Dendritic cell treated with granulocyte-macrophage colony-stimulating factor and Interleukin-4, amounts not matched to agents 40 ng/mL and 50 ng/mL, for 4 days (primary cell): ENCODE data around the gene ETF1.

ENCODE experiments used
- H3K27ac Mint-ChIP-seq: one replicate; pipeline ENCODE4 v1.8.0; 2022; ENCODE audit warnings: mild to moderate bottlenecking, mixed read lengths
- H3K27me3 Mint-ChIP-seq: one replicate; pipeline ENCODE4 v1.8.0; 2022; ENCODE audit warnings: mild to moderate bottlenecking, mixed read lengths
- H3K36me3 Mint-ChIP-seq: one replicate; pipeline ENCODE4 v1.8.0; 2022; ENCODE audit warnings: low read depth, mixed read lengths
- H3K4me1 Mint-ChIP-seq: one replicate; pipeline ENCODE4 v1.8.0; 2022; ENCODE audit warnings: low read depth, mixed read lengths
- H3K4me3 Mint-ChIP-seq: one replicate; pipeline ENCODE4 v1.8.0; 2022; ENCODE audit warnings: mild to moderate bottlenecking, moderate library complexity, mixed read lengths
- H3K9me3 Mint-ChIP-seq: one replicate; pipeline ENCODE4 v1.8.0; 2022; ENCODE audit warnings: mixed read lengths
- intact Hi-C: fragments of 100-400 bp; cut with micrococcal nuclease; formaldehyde crosslinking; loops from one replicate; pipeline ENCODE4 v1.15.0; 2022

Gene ETF1

DNA sequence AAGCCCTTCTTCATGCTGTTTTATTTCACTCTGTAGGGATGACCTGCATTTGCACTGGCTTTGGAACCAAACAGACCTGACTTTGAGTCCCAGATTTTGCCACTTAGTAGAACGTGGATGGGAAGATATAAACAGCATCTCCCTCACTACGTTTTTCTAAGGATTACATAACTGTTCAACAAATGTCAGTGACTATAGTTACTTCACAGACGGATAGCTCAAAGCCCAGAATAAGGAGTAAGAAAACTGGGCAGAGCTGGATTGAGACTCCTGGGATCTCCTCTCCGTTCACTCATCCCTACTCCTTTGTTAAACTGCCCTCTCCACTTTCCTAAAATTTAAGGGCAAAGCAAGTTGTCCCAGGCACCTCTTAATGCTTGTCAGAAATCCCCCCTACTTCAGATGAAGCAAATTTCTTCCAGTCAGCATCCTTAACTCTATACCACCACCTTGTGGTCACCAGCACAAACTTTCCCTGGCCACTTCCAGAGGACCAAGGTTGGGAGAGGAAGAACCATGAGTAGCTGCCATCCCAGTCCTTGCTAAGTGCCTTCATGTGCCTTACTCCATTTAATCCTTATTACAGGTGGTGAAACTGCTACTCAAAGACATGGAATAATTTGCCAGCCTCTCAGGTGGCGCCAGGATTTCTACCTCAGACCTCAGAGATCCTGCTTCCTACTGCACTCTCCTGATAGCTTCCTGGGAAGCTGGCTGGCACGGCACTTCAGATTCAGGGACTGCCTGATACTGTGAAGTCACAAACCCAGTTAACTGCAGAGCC lies 39.4 kb downstream of the ETF1 start:
- Mint-ChIP-seq H3K36me3 (peaks cover 29% of the 10 kb centered on the region), H3K9me3 (no peaks in the 10 kb centered on the region), H3K27me3 (no peaks in the 10 kb centered on the region), H3K4me3 (no peak overlapping the region), H3K4me1 (no peaks in the 10 kb centered on the region), H3K27ac (no peak overlapping the region)
- intact Hi-C loops = loop anchor here (1.0 kb wide), 2 partner anchors 39 to 53 kb away; no protein-coding TSS in a partner anchor

GRCh38 chr5:138502521-138502920 lies 40.5 kb downstream of the ETF1 start:
- peaks cover 17% of the 10 kb centered on the region for H3K36me3 Mint-ChIP-seq
- no peaks in the 10 kb centered on the region for H3K9me3 Mint-ChIP-seq
- intact Hi-C loops = no loop called here

DNA sequence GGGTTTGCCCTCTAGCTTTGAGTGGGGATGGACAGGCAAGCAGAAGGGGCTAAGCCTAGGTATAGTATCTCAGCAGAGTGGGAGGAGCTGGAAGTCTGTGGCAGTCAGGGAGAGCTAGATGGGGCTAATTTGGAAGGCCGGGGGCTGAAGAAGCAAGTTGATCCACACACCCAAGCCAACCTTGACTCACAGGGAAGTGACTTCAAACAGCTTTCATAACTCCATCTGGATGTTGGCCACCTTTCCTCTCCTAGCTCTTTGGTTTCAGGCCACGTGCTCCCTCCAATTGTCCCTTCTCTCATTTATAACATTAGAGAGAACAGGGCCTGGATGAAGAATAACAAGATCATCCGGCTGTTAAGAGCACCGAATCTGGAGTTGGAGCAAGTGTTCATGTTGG lies 40.9 kb downstream of the ETF1 start:
- H3K9me3 Mint-ChIP-seq = no peaks in the 10 kb centered on the region
- no peaks in the 10 kb centered on the region for H3K27me3 Mint-ChIP-seq
- H3K4me3 Mint-ChIP-seq = no peak overlapping the region
- peaks cover 13% of the 10 kb centered on the region for H3K36me3 Mint-ChIP-seq
- no peak overlapping the region for H3K27ac Mint-ChIP-seq
- H3K4me1 Mint-ChIP-seq = no peaks in the 10 kb centered on the region
- intact Hi-C loops = no loop called here

More at GRCh38 chr5:138502521-138502920, 40.5 kb downstream of the ETF1 start:
- Mint-ChIP-seq H3K27ac (no peak overlapping the region), H3K27me3 (no peaks in the 10 kb centered on the region), H3K4me1 (no peaks in the 10 kb centered on the region), H3K4me3 (no peak overlapping the region)

DNA sequence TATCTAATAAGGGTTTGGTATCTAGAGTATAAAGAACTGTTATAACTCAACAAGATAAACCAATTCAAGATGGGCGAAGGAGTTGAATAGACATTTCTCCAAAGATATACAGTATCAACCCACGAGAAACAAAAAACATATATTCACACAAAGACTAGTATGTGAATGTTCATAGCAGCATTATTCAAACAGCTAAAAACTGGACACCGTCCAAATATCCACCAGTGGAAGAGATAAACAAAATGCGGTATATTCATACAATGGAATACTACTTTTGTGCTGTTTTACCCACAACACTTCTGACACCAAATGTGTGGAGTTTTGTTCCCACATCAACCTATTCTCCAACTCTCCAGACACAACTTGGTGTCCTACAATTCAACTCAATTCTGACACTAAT lies 44.7 kb downstream of the ETF1 start:
- no peaks in the 10 kb centered on the region for H3K9me3 Mint-ChIP-seq
- no peaks in the 10 kb centered on the region for H3K36me3 Mint-ChIP-seq
- no peak overlapping the region for H3K4me3 Mint-ChIP-seq
- peaks cover 15% of the 10 kb centered on the region for H3K27me3 Mint-ChIP-seq
- no peaks in the 10 kb centered on the region for H3K4me1 Mint-ChIP-seq
- intact Hi-C loops = no loop called here
- no peak overlapping the region for H3K27ac Mint-ChIP-seq

DNA sequence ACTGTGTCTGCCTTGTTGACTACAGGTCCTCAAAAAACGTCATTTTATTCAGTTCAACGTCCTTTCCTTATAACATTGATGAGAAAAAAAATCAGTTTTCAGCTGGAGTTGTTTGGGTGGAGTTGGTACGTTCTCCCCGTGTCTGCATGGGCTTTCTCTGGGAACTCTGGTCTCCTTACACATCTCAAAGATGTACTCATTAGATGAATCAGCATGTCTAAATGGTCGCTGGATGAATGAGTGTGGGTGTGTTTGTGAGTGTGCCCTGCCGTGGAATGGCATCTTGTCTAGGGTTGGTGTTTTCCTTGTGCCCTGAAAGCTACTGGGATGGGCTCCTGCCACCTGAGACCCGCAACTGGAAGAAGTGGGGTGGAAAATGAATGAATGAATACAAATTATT lies 47.7 kb downstream of the ETF1 start:
- Mint-ChIP-seq H3K36me3 (no peaks in the 10 kb centered on the region), H3K9me3 (no peaks in the 10 kb centered on the region), H3K4me3 (no peak overlapping the region), H3K27ac (no peak overlapping the region), H3K27me3 (peaks cover 38% of the 10 kb centered on the region), H3K4me1 (peaks cover 17% of the 10 kb centered on the region)
- intact Hi-C loops = no loop called here

GRCh38 chr5:138492560-138493045 lies 50.4 kb downstream of the ETF1 start:
- H3K27me3 Mint-ChIP-seq = peaks cover 49% of the 10 kb centered on the region
- H3K4me1 Mint-ChIP-seq = peaks cover 38% of the 10 kb centered on the region
- H3K4me3 Mint-ChIP-seq = peak overlapping the region; percentile 90
- peak overlapping the region; percentile 54 for H3K27ac Mint-ChIP-seq
- H3K36me3 Mint-ChIP-seq = no peaks in the 10 kb centered on the region
- no peaks in the 10 kb centered on the region for H3K9me3 Mint-ChIP-seq
- intact Hi-C loops = loop anchor here (1.0 kb wide), 1 partner anchor 27 kb away; the partner anchor contains the start of gene EGR1

- Mint-ChIP-seq H3K4me1 (peaks cover 44% of the 10 kb centered on the region), H3K4me3 (peak overlapping the region; percentile 90), H3K27me3 (peaks cover 49% of the 10 kb centered on the region), H3K9me3 (no peaks in the 10 kb centered on the region), H3K27ac (peak overlapping the region; percentile 54), H3K36me3 (no peaks in the 10 kb centered on the region)
- intact Hi-C loops = loop anchor here (1.0 kb wide), 1 partner anchor 27 kb away; the partner anchor contains the start of gene EGR1
These were observed 51.1 kb downstream of the ETF1 start for GRCh38 chr5:138491669-138492559.

- no peaks in the 10 kb centered on the region for H3K9me3 Mint-ChIP-seq
- H3K27me3 Mint-ChIP-seq = peaks cover 49% of the 10 kb centered on the region
- H3K4me1 Mint-ChIP-seq = peaks cover 50% of the 10 kb centered on the region
- intact Hi-C loops = no loop called here
- H3K36me3 Mint-ChIP-seq = no peaks in the 10 kb centered on the region
- no peak overlapping the region for H3K27ac Mint-ChIP-seq
- peak overlapping the region; percentile 48 for H3K4me3 Mint-ChIP-seq
These were observed 51.8 kb downstream of the ETF1 start for GRCh38 chr5:138491284-138491648.

DNA sequence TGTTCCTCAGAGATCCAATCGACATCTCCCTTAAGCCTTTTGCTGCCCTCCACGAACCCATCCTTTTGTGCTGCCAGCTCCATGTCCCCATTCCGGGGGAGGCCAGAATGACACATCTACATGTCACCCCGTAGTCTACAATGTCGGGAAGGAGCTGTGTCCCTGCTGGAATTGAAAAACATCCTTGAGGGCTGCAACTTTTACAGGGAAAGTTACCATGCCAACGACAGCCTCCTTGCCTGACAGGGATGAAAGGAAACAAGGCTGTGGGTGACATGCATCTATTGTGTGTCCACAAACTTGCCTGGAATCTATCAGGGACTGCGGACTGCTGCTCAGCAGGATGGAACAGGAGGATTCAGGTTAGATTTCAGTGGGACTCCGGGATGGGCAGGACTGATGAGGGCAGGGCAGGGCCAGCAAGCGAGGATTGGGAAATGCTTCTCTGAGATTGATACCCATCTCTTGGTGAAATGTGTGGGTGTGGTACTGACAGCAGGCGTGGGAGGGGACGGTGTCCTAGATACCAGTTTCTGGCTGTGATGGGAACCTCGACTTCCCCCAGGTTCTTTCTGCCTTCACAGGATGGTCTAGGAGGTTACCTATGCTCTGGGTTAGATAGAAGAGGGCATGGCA lies 52.3 kb downstream of the ETF1 start:
- no peak overlapping the region for H3K27ac Mint-ChIP-seq
- intact Hi-C loops = no loop called here
- no peaks in the 10 kb centered on the region for H3K36me3 Mint-ChIP-seq
- no peaks in the 10 kb centered on the region for H3K9me3 Mint-ChIP-seq
- peaks cover 47% of the 10 kb centered on the region for H3K27me3 Mint-ChIP-seq
- peak overlapping the region; percentile 48 for H3K4me3 Mint-ChIP-seq
- H3K4me1 Mint-ChIP-seq = peaks cover 50% of the 10 kb centered on the region

GRCh38 chr5:138489683-138490061 lies 53.4 kb downstream of the ETF1 start:
- Mint-ChIP-seq H3K27ac (no peak overlapping the region), H3K9me3 (no peaks in the 10 kb centered on the region), H3K4me1 (peaks cover 50% of the 10 kb centered on the region), H3K27me3 (peaks cover 43% of the 10 kb centered on the region), H3K4me3 (no peak overlapping the region), H3K36me3 (no peaks in the 10 kb centered on the region)
- intact Hi-C loops = no loop called here

DNA sequence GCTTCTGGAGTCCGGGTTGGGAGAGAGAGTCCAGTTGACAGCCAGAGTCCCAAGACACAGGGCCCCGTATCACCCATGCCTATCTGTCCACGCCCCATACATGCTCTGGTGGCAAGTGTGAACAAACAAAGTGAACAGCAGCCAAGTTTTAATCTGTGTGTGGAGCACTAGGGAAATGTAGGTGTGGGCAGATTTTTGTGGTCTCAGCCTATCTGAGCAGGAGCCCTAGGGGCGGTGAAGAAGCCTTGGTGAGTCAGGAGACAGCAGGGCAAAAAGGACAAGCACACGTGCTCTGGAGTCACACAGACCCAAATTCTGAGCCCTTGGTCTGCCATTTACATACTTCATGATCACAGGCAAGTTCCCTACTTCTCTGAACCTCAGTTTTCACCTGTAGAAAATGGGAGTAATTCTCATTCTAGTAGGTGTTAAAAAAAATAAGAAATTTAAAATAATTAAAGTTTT lies 54.5 kb downstream of the ETF1 start:
- Mint-ChIP-seq H3K27ac (no peak overlapping the region), H3K27me3 (peaks cover 36% of the 10 kb centered on the region), H3K9me3 (no peaks in the 10 kb centered on the region), H3K36me3 (no peaks in the 10 kb centered on the region), H3K4me1 (peaks cover 50% of the 10 kb centered on the region), H3K4me3 (no peak overlapping the region)
- intact Hi-C loops = no loop called here

- Mint-ChIP-seq H3K9me3 (no peaks in the 10 kb centered on the region), H3K4me1 (peaks cover 18% of the 10 kb centered on the region), H3K27me3 (peaks cover 20% of the 10 kb centered on the region), H3K4me3 (no peak overlapping the region), H3K36me3 (no peaks in the 10 kb centered on the region), H3K27ac (no peak overlapping the region)
- intact Hi-C loops = no loop called here
These were observed 60.4 kb downstream of the ETF1 start for GRCh38 chr5:138482638-138483037.

- intact Hi-C loops = no loop called here
- H3K4me3 Mint-ChIP-seq = no peak overlapping the region
These were observed 66.1 kb downstream of the ETF1 start for GRCh38 chr5:138476918-138477317.

More at GRCh38 chr5:138476918-138477317, 66.1 kb downstream of the ETF1 start:
- no peaks in the 10 kb centered on the region for H3K9me3 Mint-ChIP-seq
- peaks cover 43% of the 10 kb centered on the region for H3K27me3 Mint-ChIP-seq
- peaks cover 11% of the 10 kb centered on the region for H3K4me1 Mint-ChIP-seq
- no peak overlapping the region for H3K27ac Mint-ChIP-seq
- no peaks in the 10 kb centered on the region for H3K36me3 Mint-ChIP-seq
